Measurements from ENCODE around the gene SLC6A19. TPM values are rescaled to one million over a fixed set of nuclear protein-coding genes. Genes with fewer than 3 reads are reported as not detected.

The SLC6A19 gene
- total and polyA plus RNA-seq, 10 of the 15 experiments (the other 5 are each of a cell fraction or from before 2014, with no cell fraction given) = 0.01 to 0.03 TPM; not detected in 8

- no peaks in the 10 kb centered on the region for H4K20me1 ChIP-seq (ENCODE audit: control insufficient read depth, insufficient read depth)
- TF ChIP-seq NR2C2 (IDR thresholded peaks at IDR 0.05; ENCODE audit: borderline replicate concordance, control insufficient read depth, insufficient read length, low read depth) = no peak
- no peak for TF ChIP-seq MEF2A (IDR thresholded peaks at IDR 0.05; ENCODE audit: insufficient read depth, low read depth, low read length)
- TF ChIP-seq CBFB (IDR thresholded peaks at IDR 0.05; ENCODE audit: low read depth) = no peak
- FAIRE-seq = no peak
- H3K4me1 ChIP-seq (ENCODE audit: control insufficient read depth, insufficient read depth, low read length) = no peaks in the 10 kb centered on the region
- H3K4me2 ChIP-seq (ENCODE audit: control insufficient read depth, insufficient read depth) = no peak overlapping the region
- no peak overlapping the region for H3K9ac ChIP-seq (ENCODE audit: control insufficient read depth, insufficient read depth, low read length)
- no TSS peak for BruUV-seq (replicated peaks)
- ChIA-PET SMC1A (ENCODE audit: uncharacterized antibody, unreplicated experiment) (no interaction called here), RAD21 (ENCODE audit: unreplicated experiment) (no interaction called here), POLR2A (no interaction called here), CTCF (no interaction called here)
- H3K27me3 ChIP-seq (replicated peaks in 1 of 2; ENCODE audit: control insufficient read depth in 2 of 2, insufficient read depth in 2 of 2, low read length in 1 of 2) = no peaks in the 10 kb centered on the region; a peak in 1 of 4 replicates
- no peak overlapping the region for H3K4me3 ChIP-seq
- DNase-seq (ENCODE audit: low read depth, low spot score) = no peak
- in situ Hi-C loops (cut with MboI) (no loop called here), intact Hi-C loops (cut with micrococcal nuclease; ENCODE audit: unreplicated experiment) (no loop called here)
- H3K36me3 ChIP-seq (ENCODE audit: control insufficient read depth in 2 of 2, insufficient read depth in 2 of 2, low read length in 1 of 2) = no peaks in the 10 kb centered on the region
- no peak overlapping the region for H3K27ac ChIP-seq (ENCODE audit: control insufficient read depth, insufficient read depth)
- WGBS (ENCODE audit: insufficient coverage, insufficient replicate concordance, low lambda C conversion rate, missing lambda C conversion rate) = 44% methylated on average over 38 of the region's 38 CpGs
- H3K9me3 ChIP-seq (replicated peaks; ENCODE audit: control insufficient read depth, insufficient read depth, low read length) = no peaks in the 10 kb centered on the region; the same call in 2 of the 3 replicates
- no peak overlapping the region for H2AFZ ChIP-seq (ENCODE audit: control insufficient read depth, low read depth, low read length)
- no peak for ATAC-seq
- H3K79me2 ChIP-seq (ENCODE audit: control insufficient read depth, insufficient read depth, low read length) = no peaks in the 10 kb centered on the region
These were observed 17.8 kb downstream of the SLC6A19 start for GRCh38 chr5:1219098-1219767.

GRCh38 chr5:1219768-1220100 is 18.3 kb downstream of the SLC6A19 start:
- Histone ChIP-seq H3K4me3 (no peak overlapping the region), H3K9ac (ENCODE audit: control insufficient read depth, insufficient read depth, low read length) (no peak overlapping the region), H3K9me3 (replicated peaks; ENCODE audit: control insufficient read depth, insufficient read depth, low read length) (no peaks in the 10 kb centered on the region; the same call in 2 of the 3 replicates), H3K4me1 (ENCODE audit: control insufficient read depth, insufficient read depth, low read length) (no peaks in the 10 kb centered on the region), H3K36me3 (ENCODE audit: control insufficient read depth in 2 of 2, insufficient read depth in 2 of 2, low read length in 1 of 2) (no peaks in the 10 kb centered on the region), H2AFZ (ENCODE audit: control insufficient read depth, low read depth, low read length) (no peak overlapping the region), H4K20me1 (ENCODE audit: control insufficient read depth, insufficient read depth) (no peaks in the 10 kb centered on the region), H3K4me2 (ENCODE audit: control insufficient read depth, insufficient read depth) (no peak overlapping the region), H3K27ac (ENCODE audit: control insufficient read depth, insufficient read depth) (no peak overlapping the region), H3K79me2 (ENCODE audit: control insufficient read depth, insufficient read depth, low read length) (no peaks in the 10 kb centered on the region), H3K27me3 (replicated peaks in 1 of 2; ENCODE audit: control insufficient read depth in 2 of 2, insufficient read depth in 2 of 2, low read length in 1 of 2) (no peaks in the 10 kb centered on the region; a peak in 1 of 4 replicates)
- TF ChIP-seq HDAC6 (IDR thresholded peaks at IDR 0.05; ENCODE audit: unreplicated experiment) (no peak), SUZ12 (IDR thresholded peaks at IDR 0.05; ENCODE audit: unreplicated experiment) (no peak), RELA (IDR thresholded peaks at IDR 0.05; ENCODE audit: borderline replicate concordance, partially characterized antibody) (no peak), KAT2A (conservative IDR thresholded peaks at IDR 0.05; ENCODE audit: control insufficient read depth, low read depth, low read length) (no peak)
- no TSS peak for BruUV-seq (replicated peaks)
- FAIRE-seq (no peak), DNase-seq (ENCODE audit: low read depth, low spot score) (no peak), ATAC-seq (no peak)
- SMC1A ChIA-PET (ENCODE audit: uncharacterized antibody, unreplicated experiment) = no interaction called here
- intact Hi-C loops (cut with micrococcal nuclease; ENCODE audit: unreplicated experiment) = no loop called here
- in situ Hi-C loops (cut with MboI) = no loop called here
- POLR2A ChIA-PET = no interaction called here
- CTCF ChIA-PET = no interaction called here
- RAD21 ChIA-PET (ENCODE audit: unreplicated experiment) = no interaction called here
- WGBS (ENCODE audit: insufficient coverage, insufficient replicate concordance, low lambda C conversion rate, missing lambda C conversion rate) = 35% methylated on average over 11 of the region's 11 CpGs

All from GM12878 (cell line).